Measurements from ENCODE around the gene CACNA1B.

Gene CACNA1B

GRCh38 chr9:137952976-137953666 lies 75.5 kb downstream of the CACNA1B start:
- H3K27me3 ChIP-seq (ENCODE audit: control insufficient read depth in 1 of 2, insufficient read depth in 2 of 2, low read length in 2 of 2): peaks cover 4 to 8% of the 10 kb centered on the region in 2 donors
- no peak overlapping the region for H3K9ac ChIP-seq (ENCODE audit: low read length in 2 of 2)
- H3K9me3 ChIP-seq (ENCODE audit: control insufficient read depth in 2 of 2, low read length in 2 of 2): no peaks in the 10 kb centered on the region
- no peaks in the 10 kb centered on the region for H3K36me3 ChIP-seq (ENCODE audit: control insufficient read depth in 2 of 2, insufficient read depth in 2 of 2, low read length in 2 of 2)
- no peak overlapping the region for H3K4me3 ChIP-seq (ENCODE audit: low read length in 2 of 2)
- no peak overlapping the region for H3K27ac ChIP-seq (ENCODE audit: low read length)
- H3K4me1 ChIP-seq (ENCODE audit: control insufficient read depth, insufficient read depth, low read length): no peaks in the 10 kb centered on the region

GRCh38 chr9:137953683-137954438 lies 76.3 kb downstream of the CACNA1B start:
- H3K9me3 ChIP-seq (ENCODE audit: control insufficient read depth in 2 of 2, low read length in 2 of 2): no peaks in the 10 kb centered on the region
- H3K27me3 ChIP-seq (ENCODE audit: control insufficient read depth in 1 of 2, insufficient read depth in 2 of 2, low read length in 2 of 2): peaks cover 4 to 8% of the 10 kb centered on the region in 2 donors
- no peak overlapping the region for H3K9ac ChIP-seq (ENCODE audit: low read length in 2 of 2)
- no peak overlapping the region for H3K4me3 ChIP-seq (ENCODE audit: low read length in 2 of 2)
- H3K36me3 ChIP-seq (ENCODE audit: control insufficient read depth in 2 of 2, insufficient read depth in 2 of 2, low read length in 2 of 2): no peaks in the 10 kb centered on the region
- no peaks in the 10 kb centered on the region for H3K4me1 ChIP-seq (ENCODE audit: control insufficient read depth, insufficient read depth, low read length)
- no peak overlapping the region for H3K27ac ChIP-seq (ENCODE audit: low read length)

DNA sequence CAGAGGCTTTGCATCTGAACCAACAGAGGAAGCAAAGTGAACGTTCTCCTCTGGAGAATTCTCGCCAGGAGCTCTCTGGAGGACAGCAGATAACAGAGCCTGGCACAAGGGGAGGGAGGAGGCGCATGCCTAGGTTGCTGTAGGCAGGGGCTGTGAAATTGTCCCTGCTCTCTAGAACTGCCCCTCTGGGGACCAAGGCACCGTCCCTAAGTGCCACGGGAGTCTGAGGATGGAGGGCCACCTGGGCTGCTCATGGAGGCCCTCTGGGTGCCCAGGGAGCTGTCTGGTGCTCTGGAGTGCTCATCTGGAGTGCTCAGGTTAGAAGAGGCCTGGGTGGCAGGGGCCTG lies 77.6 kb downstream of the CACNA1B start:
- H3K27ac ChIP-seq (ENCODE audit: low read length): no peak overlapping the region
- no peak overlapping the region for H3K9ac ChIP-seq (ENCODE audit: low read length in 2 of 2)
- no peaks in the 10 kb centered on the region for H3K9me3 ChIP-seq (ENCODE audit: control insufficient read depth in 2 of 2, low read length in 2 of 2)

DNA sequence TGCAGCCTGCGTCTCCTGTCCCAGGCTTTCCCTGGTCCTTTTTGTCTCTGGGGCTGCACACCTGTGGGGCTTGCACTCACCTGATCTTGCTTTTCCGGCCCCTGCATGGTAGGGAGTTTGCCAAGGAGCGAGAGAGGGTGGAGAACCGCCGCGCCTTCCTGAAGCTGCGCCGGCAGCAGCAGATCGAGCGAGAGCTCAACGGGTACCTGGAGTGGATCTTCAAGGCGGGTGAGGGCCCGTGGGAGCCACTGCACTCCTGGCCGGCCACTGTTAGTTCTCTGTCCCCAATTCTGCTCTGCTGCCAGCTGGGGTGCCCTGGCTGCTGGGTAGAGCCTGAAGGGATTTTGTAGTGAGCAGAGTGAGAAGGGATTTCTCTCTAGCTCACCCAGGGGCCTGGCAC lies 78.0 kb downstream of the CACNA1B start:
- Histone ChIP-seq H3K4me3 (ENCODE audit: low read length in 2 of 2) (no peak overlapping the region), H3K27ac (ENCODE audit: low read length) (no peak overlapping the region), H3K9me3 (ENCODE audit: control insufficient read depth in 2 of 2, low read length in 2 of 2) (no peaks in the 10 kb centered on the region), H3K27me3 (ENCODE audit: control insufficient read depth in 1 of 2, insufficient read depth in 2 of 2, low read length in 2 of 2) (peaks cover 4 to 8% of the 10 kb centered on the region in 2 donors), H3K9ac (ENCODE audit: low read length in 2 of 2) (no peak overlapping the region), H3K36me3 (ENCODE audit: control insufficient read depth in 2 of 2, insufficient read depth in 2 of 2, low read length in 2 of 2) (no peaks in the 10 kb centered on the region), H3K4me1 (ENCODE audit: control insufficient read depth, insufficient read depth, low read length) (no peaks in the 10 kb centered on the region)

More for the DNA sequence above, 77.6 kb downstream of the CACNA1B start:
- H3K4me3 ChIP-seq (ENCODE audit: low read length in 2 of 2): no peak overlapping the region
- H3K4me1 ChIP-seq (ENCODE audit: control insufficient read depth, insufficient read depth, low read length): no peaks in the 10 kb centered on the region
- H3K27me3 ChIP-seq (ENCODE audit: control insufficient read depth in 1 of 2, insufficient read depth in 2 of 2, low read length in 2 of 2): peaks cover 4 to 8% of the 10 kb centered on the region in 2 donors
- H3K36me3 ChIP-seq (ENCODE audit: control insufficient read depth in 2 of 2, insufficient read depth in 2 of 2, low read length in 2 of 2): no peaks in the 10 kb centered on the region

- Histone ChIP-seq H3K9ac (ENCODE audit: low read length in 2 of 2) (no peak overlapping the region), H3K9me3 (ENCODE audit: control insufficient read depth in 2 of 2, low read length in 2 of 2) (no peaks in the 10 kb centered on the region), H3K4me3 (ENCODE audit: low read length in 2 of 2) (no peak overlapping the region), H3K4me1 (ENCODE audit: control insufficient read depth, insufficient read depth, low read length) (no peaks in the 10 kb centered on the region), H3K36me3 (ENCODE audit: control insufficient read depth in 2 of 2, insufficient read depth in 2 of 2, low read length in 2 of 2) (no peaks in the 10 kb centered on the region), H3K27ac (ENCODE audit: low read length) (no peak overlapping the region), H3K27me3 (ENCODE audit: control insufficient read depth in 1 of 2, insufficient read depth in 2 of 2, low read length in 2 of 2) (peaks cover 4 to 6% of the 10 kb centered on the region in 2 donors)
These were observed 78.5 kb downstream of the CACNA1B start for GRCh38 chr9:137956039-137956438.

DNA sequence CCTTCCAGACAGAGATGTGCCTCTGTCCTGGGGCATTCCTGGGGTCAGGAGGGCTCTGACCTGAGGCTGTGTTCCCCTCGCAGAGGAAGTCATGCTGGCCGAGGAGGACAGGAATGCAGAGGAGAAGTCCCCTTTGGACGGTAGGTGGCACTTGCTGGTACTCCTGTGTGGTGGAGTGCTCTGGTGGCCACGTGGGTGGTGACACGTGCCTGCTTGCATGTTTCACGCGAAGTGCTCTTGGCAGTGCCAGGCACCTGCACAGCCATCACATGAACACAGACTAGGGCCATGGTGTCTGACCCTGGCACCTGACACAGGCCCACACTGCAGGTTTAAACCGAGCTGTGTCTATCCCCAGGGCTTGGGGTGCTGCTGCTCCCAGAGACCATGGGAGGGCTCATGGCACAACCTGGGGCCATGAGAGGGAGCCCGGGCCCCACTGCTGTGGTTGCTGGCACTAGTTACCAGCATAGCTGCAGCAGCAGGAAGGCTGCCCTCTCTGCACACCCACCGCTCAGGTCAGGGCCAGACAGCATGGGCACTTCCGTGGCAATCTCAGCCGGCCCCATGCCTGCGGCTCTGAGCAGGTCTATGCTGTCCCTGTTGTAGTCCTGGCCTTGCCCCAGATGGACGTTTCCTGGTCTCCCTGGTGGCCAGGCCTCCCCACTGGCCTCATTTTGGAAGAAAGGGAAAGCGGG lies 79.3 kb downstream of the CACNA1B start:
- no peak overlapping the region for H3K4me3 ChIP-seq (ENCODE audit: low read length in 2 of 2)
- peaks cover under 1 to 4% of the 10 kb centered on the region in 2 donors for H3K27me3 ChIP-seq (ENCODE audit: control insufficient read depth in 1 of 2, insufficient read depth in 2 of 2, low read length in 2 of 2)
- H3K27ac ChIP-seq (ENCODE audit: low read length): no peak overlapping the region
- no peak overlapping the region for H3K9ac ChIP-seq (ENCODE audit: low read length in 2 of 2)
- H3K9me3 ChIP-seq (ENCODE audit: control insufficient read depth in 2 of 2, low read length in 2 of 2): peaks cover 0 to 2% of the 10 kb centered on the region in 2 donors
- H3K4me1 ChIP-seq (ENCODE audit: control insufficient read depth, insufficient read depth, low read length): no peaks in the 10 kb centered on the region
- H3K36me3 ChIP-seq (ENCODE audit: control insufficient read depth in 2 of 2, insufficient read depth in 2 of 2, low read length in 2 of 2): no peaks in the 10 kb centered on the region

- Histone ChIP-seq H3K4me1 (ENCODE audit: control insufficient read depth, insufficient read depth, low read length) (no peaks in the 10 kb centered on the region), H3K4me3 (ENCODE audit: low read length in 2 of 2) (no peak overlapping the region), H3K27ac (ENCODE audit: low read length) (no peak overlapping the region), H3K36me3 (ENCODE audit: control insufficient read depth in 2 of 2, insufficient read depth in 2 of 2, low read length in 2 of 2) (no peaks in the 10 kb centered on the region), H3K9ac (ENCODE audit: low read length in 2 of 2) (no peak overlapping the region), H3K9me3 (ENCODE audit: control insufficient read depth in 2 of 2, low read length in 2 of 2) (peaks cover 0 to 2% of the 10 kb centered on the region in 2 donors), H3K27me3 (ENCODE audit: control insufficient read depth in 1 of 2, insufficient read depth in 2 of 2, low read length in 2 of 2) (no peaks in the 10 kb centered on the region)
These were observed 82.2 kb downstream of the CACNA1B start for GRCh38 chr9:137959641-137960411.

DNA sequence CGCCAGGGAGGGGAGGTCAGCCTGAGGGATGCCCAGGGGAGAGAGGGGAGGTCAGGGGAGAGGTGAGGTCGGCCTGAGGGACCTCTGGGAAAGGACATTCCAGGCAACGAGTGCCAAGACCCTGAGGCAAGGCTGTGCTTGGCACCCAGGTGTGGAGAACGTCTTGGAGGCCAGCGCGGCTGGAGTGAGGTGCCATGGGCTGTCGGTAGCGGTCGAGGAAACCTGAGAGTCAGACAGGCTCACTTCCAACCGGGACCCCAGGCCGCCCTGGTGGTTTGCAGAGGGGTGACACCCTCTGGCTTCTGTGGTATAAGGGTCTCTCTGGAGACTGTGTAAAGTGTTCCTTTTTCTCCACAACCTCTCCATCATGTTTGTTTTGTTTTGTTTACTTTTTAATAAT lies 82.9 kb downstream of the CACNA1B start:
- Histone ChIP-seq H3K9ac (ENCODE audit: low read length in 2 of 2) (no peak overlapping the region), H3K27me3 (ENCODE audit: control insufficient read depth in 1 of 2, insufficient read depth in 2 of 2, low read length in 2 of 2) (no peaks in the 10 kb centered on the region), H3K9me3 (ENCODE audit: control insufficient read depth in 2 of 2, low read length in 2 of 2) (peaks cover 0 to 2% of the 10 kb centered on the region in 2 donors), H3K36me3 (ENCODE audit: control insufficient read depth in 2 of 2, insufficient read depth in 2 of 2, low read length in 2 of 2) (no peaks in the 10 kb centered on the region), H3K27ac (ENCODE audit: low read length) (no peak overlapping the region), H3K4me1 (ENCODE audit: control insufficient read depth, insufficient read depth, low read length) (no peaks in the 10 kb centered on the region), H3K4me3 (ENCODE audit: low read length in 2 of 2) (no peak overlapping the region)

GRCh38 chr9:137963525-137963924 lies 85.9 kb downstream of the CACNA1B start:
- Histone ChIP-seq H3K9me3 (ENCODE audit: control insufficient read depth in 2 of 2, low read length in 2 of 2) (peaks cover 0 to 2% of the 10 kb centered on the region in 2 donors), H3K9ac (ENCODE audit: low read length in 2 of 2) (no peak overlapping the region), H3K27ac (ENCODE audit: low read length) (no peak overlapping the region), H3K4me3 (ENCODE audit: low read length in 2 of 2) (no peak overlapping the region), H3K36me3 (ENCODE audit: control insufficient read depth in 2 of 2, insufficient read depth in 2 of 2, low read length in 2 of 2) (no peaks in the 10 kb centered on the region), H3K4me1 (ENCODE audit: control insufficient read depth, insufficient read depth, low read length) (no peaks in the 10 kb centered on the region), H3K27me3 (ENCODE audit: control insufficient read depth in 1 of 2, insufficient read depth in 2 of 2, low read length in 2 of 2) (peaks cover 2 to 4% of the 10 kb centered on the region in 2 donors)

GRCh38 chr9:137965177-137965795 lies 87.7 kb downstream of the CACNA1B start:
- peaks cover 5 to 7% of the 10 kb centered on the region in 2 donors for H3K27me3 ChIP-seq (ENCODE audit: control insufficient read depth in 1 of 2, insufficient read depth in 2 of 2, low read length in 2 of 2)
- no peak overlapping the region for H3K27ac ChIP-seq (ENCODE audit: low read length)
- no peak overlapping the region for H3K4me3 ChIP-seq (ENCODE audit: low read length in 2 of 2)
- no peak overlapping the region for H3K9ac ChIP-seq (ENCODE audit: low read length in 2 of 2)
- H3K36me3 ChIP-seq (ENCODE audit: control insufficient read depth in 2 of 2, insufficient read depth in 2 of 2, low read length in 2 of 2): no peaks in the 10 kb centered on the region
- H3K9me3 ChIP-seq (ENCODE audit: control insufficient read depth in 2 of 2, low read length in 2 of 2): peaks cover 0 to 2% of the 10 kb centered on the region in 2 donors
- H3K4me1 ChIP-seq (ENCODE audit: control insufficient read depth, insufficient read depth, low read length): no peaks in the 10 kb centered on the region

Measured in stomach smooth muscle (tissue), 2 donors.